ENCODE data around the gene PAX7.
A peak's percentile ranks its signal among the peaks of the same experiment; 100 is the strongest.
"Not testable (repeated sequence)": the region's sequence is repeated elsewhere in the genome, so short reads cannot be mapped to it uniquely, and the experiment has no call there.

The PAX7 gene

GRCh38 chr1:18743233-18743632, 112.6 kb downstream of the PAX7 start:
- TF ChIP-seq CTCF (IDR thresholded peaks at IDR 0.05; ENCODE audit: borderline replicate concordance, insufficient read depth, low read depth, low read length), result 0 out of 2 replicates have a peak, but pooled peaks have one; percentile 14
- H3K4me3 ChIP-seq (ENCODE audit: low read depth, low read length), result no peak overlapping the region

- not testable (repeated sequence) for H3K4me3 ChIP-seq (ENCODE audit: low read depth, low read length)
Measured at GRCh38 chr1:18744381-18744780, 113.7 kb downstream of the PAX7 start.

- no peak overlapping the region for H3K4me3 ChIP-seq (ENCODE audit: low read depth, low read length)
- no peak for TF ChIP-seq CTCF (IDR thresholded peaks at IDR 0.05; ENCODE audit: borderline replicate concordance, insufficient read depth, low read depth, low read length)
Measured at GRCh38 chr1:18746981-18747380, 116.3 kb downstream of the PAX7 start.

- H3K4me3 ChIP-seq (ENCODE audit: low read depth, low read length), result no peak overlapping the region
- TF ChIP-seq CTCF (IDR thresholded peaks at IDR 0.05; ENCODE audit: borderline replicate concordance, insufficient read depth, low read depth, low read length), result no peak
Measured at GRCh38 chr1:18747671-18748070, 117.0 kb downstream of the PAX7 start.

- no peak for TF ChIP-seq CTCF (IDR thresholded peaks at IDR 0.05; ENCODE audit: borderline replicate concordance, insufficient read depth, low read depth, low read length)
Measured at GRCh38 chr1:18748435-18748834, 117.8 kb downstream of the PAX7 start.

GRCh38 chr1:18749569-18749968, 118.9 kb downstream of the PAX7 start:
- no peak overlapping the region for H3K4me3 ChIP-seq (ENCODE audit: low read depth, low read length)
- TF ChIP-seq CTCF (IDR thresholded peaks at IDR 0.05; ENCODE audit: borderline replicate concordance, insufficient read depth, low read depth, low read length), result no peak

More at GRCh38 chr1:18748435-18748834, 117.8 kb downstream of the PAX7 start:
- no peak overlapping the region for H3K4me3 ChIP-seq (ENCODE audit: low read depth, low read length)

- TF ChIP-seq CTCF (IDR thresholded peaks at IDR 0.05; ENCODE audit: borderline replicate concordance, insufficient read depth, low read depth, low read length), result no peak
- no peak overlapping the region for H3K4me3 ChIP-seq (ENCODE audit: low read depth, low read length)
Measured at GRCh38 chr1:18750600-18750999, 120.0 kb downstream of the PAX7 start.

- no peak for TF ChIP-seq CTCF (IDR thresholded peaks at IDR 0.05; ENCODE audit: borderline replicate concordance, insufficient read depth, low read depth, low read length)
- no peak overlapping the region for H3K4me3 ChIP-seq (ENCODE audit: low read depth, low read length)
Measured at GRCh38 chr1:18751425-18751824, 120.8 kb downstream of the PAX7 start.
